ENCODE measurements around the gene PCOLCE2.

Gene PCOLCE2

GRCh38 chr3:142850395-142851023, 38.4 kb downstream of the PCOLCE2 start:
- ATAC-seq = peak; percentile 85
- no peak for TF ChIP-seq GLIS3 (CRISPR knock-in tag; IDR thresholded peaks at IDR 0.05)
- TF ChIP-seq, protein P1, sequence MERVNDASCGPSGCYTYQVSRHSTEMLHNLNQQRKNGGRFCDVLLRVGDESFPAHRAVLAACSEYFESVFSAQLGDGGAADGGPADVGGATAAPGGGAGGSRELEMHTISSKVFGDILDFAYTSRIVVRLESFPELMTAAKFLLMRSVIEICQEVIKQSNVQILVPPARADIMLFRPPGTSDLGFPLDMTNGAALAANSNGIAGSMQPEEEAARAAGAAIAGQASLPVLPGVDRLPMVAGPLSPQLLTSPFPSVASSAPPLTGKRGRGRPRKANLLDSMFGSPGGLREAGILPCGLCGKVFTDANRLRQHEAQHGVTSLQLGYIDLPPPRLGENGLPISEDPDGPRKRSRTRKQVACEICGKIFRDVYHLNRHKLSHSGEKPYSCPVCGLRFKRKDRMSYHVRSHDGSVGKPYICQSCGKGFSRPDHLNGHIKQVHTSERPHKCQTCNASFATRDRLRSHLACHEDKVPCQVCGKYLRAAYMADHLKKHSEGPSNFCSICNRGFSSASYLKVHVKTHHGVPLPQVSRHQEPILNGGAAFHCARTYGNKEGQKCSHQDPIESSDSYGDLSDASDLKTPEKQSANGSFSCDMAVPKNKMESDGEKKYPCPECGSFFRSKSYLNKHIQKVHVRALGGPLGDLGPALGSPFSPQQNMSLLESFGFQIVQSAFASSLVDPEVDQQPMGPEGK (CRISPR knock-in tag; IDR thresholded peaks at IDR 0.05; ENCODE audit: borderline replicate concordance) = no peak
- TF ChIP-seq OSR1 (CRISPR knock-in tag; IDR thresholded peaks at IDR 0.05) = no peak
- TF ChIP-seq ZC3H10 (CRISPR knock-in tag; IDR thresholded peaks at IDR 0.05) = no peak
- no peak for TF ChIP-seq POU6F1 (CRISPR knock-in tag; IDR thresholded peaks at IDR 0.05; ENCODE audit: borderline replicate concordance, low read depth)
- TF ChIP-seq TOX (CRISPR knock-in tag; IDR thresholded peaks at IDR 0.05; ENCODE audit: borderline replicate concordance) = no peak
- TF ChIP-seq, protein P2, sequence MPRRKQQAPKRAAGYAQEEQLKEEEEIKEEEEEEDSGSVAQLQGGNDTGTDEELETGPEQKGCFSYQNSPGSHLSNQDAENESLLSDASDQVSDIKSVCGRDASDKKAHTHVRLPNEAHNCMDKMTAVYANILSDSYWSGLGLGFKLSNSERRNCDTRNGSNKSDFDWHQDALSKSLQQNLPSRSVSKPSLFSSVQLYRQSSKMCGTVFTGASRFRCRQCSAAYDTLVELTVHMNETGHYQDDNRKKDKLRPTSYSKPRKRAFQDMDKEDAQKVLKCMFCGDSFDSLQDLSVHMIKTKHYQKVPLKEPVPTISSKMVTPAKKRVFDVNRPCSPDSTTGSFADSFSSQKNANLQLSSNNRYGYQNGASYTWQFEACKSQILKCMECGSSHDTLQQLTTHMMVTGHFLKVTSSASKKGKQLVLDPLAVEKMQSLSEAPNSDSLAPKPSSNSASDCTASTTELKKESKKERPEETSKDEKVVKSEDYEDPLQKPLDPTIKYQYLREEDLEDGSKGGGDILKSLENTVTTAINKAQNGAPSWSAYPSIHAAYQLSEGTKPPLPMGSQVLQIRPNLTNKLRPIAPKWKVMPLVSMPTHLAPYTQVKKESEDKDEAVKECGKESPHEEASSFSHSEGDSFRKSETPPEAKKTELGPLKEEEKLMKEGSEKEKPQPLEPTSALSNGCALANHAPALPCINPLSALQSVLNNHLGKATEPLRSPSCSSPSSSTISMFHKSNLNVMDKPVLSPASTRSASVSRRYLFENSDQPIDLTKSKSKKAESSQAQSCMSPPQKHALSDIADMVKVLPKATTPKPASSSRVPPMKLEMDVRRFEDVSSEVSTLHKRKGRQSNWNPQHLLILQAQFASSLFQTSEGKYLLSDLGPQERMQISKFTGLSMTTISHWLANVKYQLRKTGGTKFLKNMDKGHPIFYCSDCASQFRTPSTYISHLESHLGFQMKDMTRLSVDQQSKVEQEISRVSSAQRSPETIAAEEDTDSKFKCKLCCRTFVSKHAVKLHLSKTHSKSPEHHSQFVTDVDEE (CRISPR knock-in tag; IDR thresholded peaks at IDR 0.05) = no peak
- TF ChIP-seq, protein P3, sequence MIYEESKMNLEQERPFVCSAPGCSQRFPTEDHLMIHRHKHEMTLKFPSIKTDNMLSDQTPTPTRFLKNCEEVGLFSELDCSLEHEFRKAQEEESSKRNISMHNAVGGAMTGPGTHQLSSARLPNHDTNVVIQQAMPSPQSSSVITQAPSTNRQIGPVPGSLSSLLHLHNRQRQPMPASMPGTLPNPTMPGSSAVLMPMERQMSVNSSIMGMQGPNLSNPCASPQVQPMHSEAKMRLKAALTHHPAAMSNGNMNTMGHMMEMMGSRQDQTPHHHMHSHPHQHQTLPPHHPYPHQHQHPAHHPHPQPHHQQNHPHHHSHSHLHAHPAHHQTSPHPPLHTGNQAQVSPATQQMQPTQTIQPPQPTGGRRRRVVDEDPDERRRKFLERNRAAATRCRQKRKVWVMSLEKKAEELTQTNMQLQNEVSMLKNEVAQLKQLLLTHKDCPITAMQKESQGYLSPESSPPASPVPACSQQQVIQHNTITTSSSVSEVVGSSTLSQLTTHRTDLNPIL (CRISPR knock-in tag; IDR thresholded peaks at IDR 0.05; ENCODE audit: low read depth) = no peak
- no peak for TF ChIP-seq PPARA (CRISPR knock-in tag; IDR thresholded peaks at IDR 0.05; ENCODE audit: borderline replicate concordance)
- TF ChIP-seq ISL1 (CRISPR knock-in tag; IDR thresholded peaks at IDR 0.05) = no peak
- no peak for TF ChIP-seq ESRRG (CRISPR knock-in tag; IDR thresholded peaks at IDR 0.05)
- TF ChIP-seq ZNF565 (CRISPR knock-in tag; conservative IDR thresholded peaks at IDR 0.05; ENCODE audit: low read depth) = no peak
- no peak for TF ChIP-seq ZFP3 (CRISPR knock-in tag; IDR thresholded peaks at IDR 0.05)
- TF ChIP-seq ZFP30 (CRISPR knock-in tag; IDR thresholded peaks at IDR 0.05) = no peak
- no peak for TF ChIP-seq RARB (CRISPR knock-in tag; IDR thresholded peaks at IDR 0.05)
- TF ChIP-seq TCF4 (CRISPR knock-in tag; IDR thresholded peaks at IDR 0.05; ENCODE audit: borderline replicate concordance) = no peak
- TF ChIP-seq ARNTL (CRISPR knock-in tag; IDR thresholded peaks at IDR 0.05; ENCODE audit: borderline replicate concordance, low read depth) = no peak
- TF ChIP-seq SNAI2 (CRISPR knock-in tag; IDR thresholded peaks at IDR 0.05) = no peak
- no peak for TF ChIP-seq ZNF8 (CRISPR knock-in tag; IDR thresholded peaks at IDR 0.05)

DNA sequence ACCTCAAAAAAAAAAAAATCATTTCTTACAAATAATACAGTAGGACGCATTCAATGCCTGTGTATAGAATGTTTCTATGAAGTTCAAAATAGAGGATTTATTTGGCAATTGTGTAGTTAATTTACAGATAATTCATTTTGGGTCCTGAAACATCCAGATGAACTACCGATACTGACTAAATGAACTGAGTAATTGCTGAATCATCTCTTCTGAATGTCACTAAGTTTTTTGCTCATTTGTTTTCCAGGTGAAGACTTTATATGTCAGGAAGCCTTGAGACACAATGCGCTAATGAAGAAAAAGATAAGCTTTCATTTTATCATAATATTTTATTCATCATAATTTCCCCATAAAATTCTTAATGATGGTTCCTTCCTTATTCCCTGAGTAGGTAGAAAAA, 39.7 kb downstream of the PCOLCE2 start:
- ATAC-seq = no peak
- TF ChIP-seq ISL1 (CRISPR knock-in tag; IDR thresholded peaks at IDR 0.05) (peak; percentile 46), ARNTL (CRISPR knock-in tag; IDR thresholded peaks at IDR 0.05; ENCODE audit: borderline replicate concordance, low read depth) (no peak)

- ATAC-seq = no peak
- TF ChIP-seq, protein P3 (CRISPR knock-in tag; IDR thresholded peaks at IDR 0.05; ENCODE audit: low read depth) = no peak
- TF ChIP-seq OSR1 (CRISPR knock-in tag; IDR thresholded peaks at IDR 0.05) (no peak), RARB (CRISPR knock-in tag; IDR thresholded peaks at IDR 0.05) (no peak)
Measured at GRCh38 chr3:142846779-142847577, 41.9 kb downstream of the PCOLCE2 start.

Measured in SK-N-SH treated with all-trans-retinoic acid at 6 μM for 48 hours (cell line).